Measurements from ENCODE around the gene PPIH.
"Not testable (repeated sequence)": the region's sequence is repeated elsewhere in the genome, so short reads cannot be mapped to it uniquely, and the experiment has no call there.

- not testable (repeated sequence) for TF ChIP-seq CTCF (IDR thresholded peaks at IDR 0.05; ENCODE audit: poor library complexity, severe bottlenecking); POLR2AphosphoS5 (IDR thresholded peaks at IDR 0.05); RAD21 (conservative IDR thresholded peaks at IDR 0.05); REST (IDR thresholded peaks at IDR 0.05; ENCODE audit: borderline replicate concordance); EZH2 (IDR thresholded peaks at IDR 0.05; ENCODE audit: borderline replicate concordance, insufficient read depth, low read length, poor library complexity, severe bottlenecking); TAF1 (IDR thresholded peaks at IDR 0.05; ENCODE audit: low read depth); MXI1 (conservative IDR thresholded peaks at IDR 0.05; ENCODE audit: poor library complexity, severe bottlenecking); EP300 (conservative IDR thresholded peaks at IDR 0.05; ENCODE audit: poor library complexity, severe bottlenecking); SMC3 (conservative IDR thresholded peaks at IDR 0.05; ENCODE audit: poor library complexity)
These were observed 67.6 kb downstream of the PPIH start for GRCh38 chr1:42725820-42726219.

Measured in neural cell (in vitro differentiated cells).